Trophoblast cell (in vitro differentiated cells and primary cell): ENCODE measurements around the gene EXO1.

Source experiments
- DNase-seq, 2 donors: peaks; one replicate each; pipeline ENCODE4 v3.0.0-alpha.2; 2016
- H2AFZ ChIP-seq: 2 replicates; pipeline ENCODE4 v1.6.1; 2013; ENCODE audit warnings: low read length, moderate library complexity, mild to moderate bottlenecking; ENCODE audit not compliant: insufficient read depth, poor library complexity
- H2AK5ac ChIP-seq: 2 replicates; pipeline ENCODE4 v1.6.1; 2013; ENCODE audit warnings: mild to moderate bottlenecking, low read length
- H2BK120ac ChIP-seq: 2 replicates; pipeline ENCODE4 v1.6.1; 2013; ENCODE audit warnings: low read length, mild to moderate bottlenecking, moderate library complexity; ENCODE audit not compliant: insufficient read depth, poor library complexity
- H2BK12ac ChIP-seq: 2 replicates; pipeline ENCODE4 v1.6.1; 2013; ENCODE audit warnings: mild to moderate bottlenecking, low read length, moderate library complexity
- H2BK5ac ChIP-seq: 2 replicates; pipeline ENCODE4 v1.6.1; 2013; ENCODE audit warnings: low read length, low read depth, moderate library complexity, mild to moderate bottlenecking; ENCODE audit not compliant: poor library complexity
- H3K14ac ChIP-seq: 2 replicates; pipeline ENCODE4 v1.6.1; 2013; ENCODE audit warnings: mild to moderate bottlenecking, low read length
- H3K18ac ChIP-seq: 2 replicates; pipeline ENCODE4 v1.6.1; 2013; ENCODE audit warnings: mild to moderate bottlenecking, low read length
- H3K23ac ChIP-seq: 2 replicates; pipeline ENCODE4 v1.6.1; 2013; ENCODE audit warnings: low read length
- H3K27ac ChIP-seq: 2 replicates; pipeline ENCODE4 v1.5.1; 2013; ENCODE audit warnings: low read depth, mild to moderate bottlenecking, inconsistent platforms, low read length, moderate library complexity
- H3K27me3 ChIP-seq: 2 replicates; pipeline ENCODE4 v1.6.1; 2013; ENCODE audit warnings: inconsistent platforms, mild to moderate bottlenecking, low read length, moderate library complexity; ENCODE audit not compliant: insufficient read depth
- H3K36me3 ChIP-seq, 2 experiments: 1 replicate in 1 of 2; 2 replicates in 1 of 2; pipeline ENCODE4 v1.6.1; 2013; ENCODE audit warnings: low read length in 2 of 2, mild to moderate bottlenecking in 2 of 2, moderate library complexity in 1 of 2; ENCODE audit not compliant: insufficient read depth in 2 of 2, control insufficient read depth in 1 of 2
- H3K4ac ChIP-seq: 2 replicates; pipeline ENCODE4 v1.6.1; 2013; ENCODE audit warnings: low read depth, mild to moderate bottlenecking, low read length, moderate library complexity
- H3K4me1 ChIP-seq, 2 experiments: 1 replicate in 1 of 2; 2 replicates in 1 of 2; pipeline ENCODE4 v1.6.1; 2013; ENCODE audit warnings: low read length in 2 of 2, mild to moderate bottlenecking in 2 of 2, moderate library complexity in 1 of 2; ENCODE audit not compliant: insufficient read depth in 2 of 2, control insufficient read depth in 1 of 2
- H3K4me2 ChIP-seq: 2 replicates; pipeline ENCODE4 v1.6.1; 2013; ENCODE audit warnings: inconsistent platforms, mild to moderate bottlenecking, low read length, moderate library complexity
- H3K4me3 ChIP-seq: 2 replicates; pipeline ENCODE4 v1.5.1; 2013; ENCODE audit warnings: mild to moderate bottlenecking, low read depth, low read length, inconsistent platforms
- H3K79me1 ChIP-seq: one replicate; pipeline ENCODE4 v1.6.1; 2013; ENCODE audit warnings: low read length
- H3K79me2 ChIP-seq: 2 replicates; pipeline ENCODE4 v1.6.1; 2013; ENCODE audit warnings: low read length, mild to moderate bottlenecking; ENCODE audit not compliant: control insufficient read depth, insufficient read depth, poor library complexity
- H3K9ac ChIP-seq: 2 replicates; pipeline ENCODE4 v1.6.1; 2013; ENCODE audit warnings: mild to moderate bottlenecking, low read length
- H3K9me3 ChIP-seq: 2 replicates; pipeline ENCODE4 v1.6.1; 2013; ENCODE audit warnings: low read depth, mild to moderate bottlenecking, control low read depth, inconsistent platforms, low read length; ENCODE audit not compliant: insufficient read depth
- H4K12ac ChIP-seq: 2 replicates; pipeline ENCODE4 v1.6.1; 2013; ENCODE audit warnings: low read depth, mild to moderate bottlenecking, low read length, moderate library complexity
- H4K8ac ChIP-seq: 2 replicates; pipeline ENCODE4 v1.6.1; 2013; ENCODE audit warnings: low read depth, mild to moderate bottlenecking, low read length, moderate library complexity
- H4K91ac ChIP-seq: one replicate; pipeline ENCODE4 v1.6.1; 2013; ENCODE audit warnings: low read depth, mild to moderate bottlenecking, low read length, moderate library complexity
- WGBS: extraction: QIAGEN DNeasy Blood & Tissue Kit; methylation state at CpG from one replicate; pipeline ENCODE4 v1.1.7; 2013; ENCODE audit warnings: missing lambda C conversion rate; ENCODE audit not compliant: insufficient read length, insufficient coverage; ENCODE audit errors: extremely low coverage; 5-methylcytosine and 5-hydroxymethylcytosine counted together

Gene EXO1

GRCh38 chr1:241924080-241924808 is 76.2 kb downstream of the EXO1 start:
- no peak overlapping the region for H4K91ac ChIP-seq
- no peak overlapping the region for H4K12ac ChIP-seq
- H3K27me3 ChIP-seq, result no peaks in the 10 kb centered on the region
- H3K27ac ChIP-seq, result no peak overlapping the region
- no peak overlapping the region for H3K4me3 ChIP-seq
- DNase-seq, result peak in 1 of 2 donors; percentile 16
- no peak overlapping the region for H2AK5ac ChIP-seq
- WGBS, result no CpG with 5 or more reads among the region's 10 CpGs
- no peak overlapping the region for H3K4me2 ChIP-seq
- H3K4me1 ChIP-seq, result no peaks in the 10 kb centered on the region
- H2AFZ ChIP-seq, result no peak overlapping the region
- no peak overlapping the region for H3K9ac ChIP-seq
- H3K9me3 ChIP-seq, result no peaks in the 10 kb centered on the region
- H2BK5ac ChIP-seq, result no peak overlapping the region
- no peak overlapping the region for H3K4ac ChIP-seq
- no peak overlapping the region for H3K18ac ChIP-seq
- H3K79me1 ChIP-seq, result no peaks in the 10 kb centered on the region
- no peak overlapping the region for H3K23ac ChIP-seq
- H3K14ac ChIP-seq, result no peak overlapping the region
- no peak overlapping the region for H2BK120ac ChIP-seq
- H3K36me3 ChIP-seq, result no peaks in the 10 kb centered on the region
- no peak overlapping the region for H4K8ac ChIP-seq
- no peak overlapping the region for H2BK12ac ChIP-seq
- no peaks in the 10 kb centered on the region for H3K79me2 ChIP-seq

GRCh38 chr1:241926141-241926540 is 78.1 kb downstream of the EXO1 start:
- Histone ChIP-seq H2BK120ac (no peak overlapping the region), H3K14ac (no peak overlapping the region), H4K91ac (no peak overlapping the region), H3K79me2 (no peaks in the 10 kb centered on the region), H3K27ac (no peak overlapping the region), H3K4ac (no peak overlapping the region), H3K4me2 (no peak overlapping the region), H2BK5ac (no peak overlapping the region), H3K9me3 (no peaks in the 10 kb centered on the region), H3K4me1 (no peaks in the 10 kb centered on the region), H3K79me1 (no peaks in the 10 kb centered on the region), H3K27me3 (no peaks in the 10 kb centered on the region), H2AFZ (no peak overlapping the region), H2BK12ac (no peak overlapping the region), H4K8ac (no peak overlapping the region), H3K9ac (no peak overlapping the region), H4K12ac (no peak overlapping the region), H3K4me3 (no peak overlapping the region), H3K36me3 (no peaks in the 10 kb centered on the region), H3K23ac (no peak overlapping the region), H2AK5ac (no peak overlapping the region), H3K18ac (no peak overlapping the region)
- no CpG with 5 or more reads among the region's 5 CpGs for WGBS
- no peak for DNase-seq

- H3K4ac ChIP-seq, result no peak overlapping the region
- no peak overlapping the region for H4K91ac ChIP-seq
- H3K23ac ChIP-seq, result no peak overlapping the region
- H2AK5ac ChIP-seq, result no peak overlapping the region
- no peak overlapping the region for H2BK12ac ChIP-seq
- no peak overlapping the region for H2AFZ ChIP-seq
- no peaks in the 10 kb centered on the region for H3K4me1 ChIP-seq
- no peak overlapping the region for H3K4me3 ChIP-seq
- no peak for DNase-seq
- no peak overlapping the region for H3K14ac ChIP-seq
- no peaks in the 10 kb centered on the region for H3K79me2 ChIP-seq
- H3K9me3 ChIP-seq, result no peaks in the 10 kb centered on the region
- no peak overlapping the region for H3K9ac ChIP-seq
- H3K36me3 ChIP-seq, result no peaks in the 10 kb centered on the region
- H4K8ac ChIP-seq, result no peak overlapping the region
- H3K4me2 ChIP-seq, result no peak overlapping the region
- no peaks in the 10 kb centered on the region for H3K79me1 ChIP-seq
- H2BK5ac ChIP-seq, result no peak overlapping the region
- H3K27me3 ChIP-seq, result no peaks in the 10 kb centered on the region
- WGBS, result no CpG with 5 or more reads among the region's 4 CpGs
- H4K12ac ChIP-seq, result no peak overlapping the region
- no peak overlapping the region for H3K18ac ChIP-seq
- no peak overlapping the region for H2BK120ac ChIP-seq
- no peak overlapping the region for H3K27ac ChIP-seq
These were observed 79.3 kb downstream of the EXO1 start for GRCh38 chr1:241927321-241927720.

- Histone ChIP-seq H3K36me3 (no peaks in the 10 kb centered on the region), H2BK5ac (no peak overlapping the region), H4K12ac (no peak overlapping the region), H3K4me2 (no peak overlapping the region), H3K79me1 (no peaks in the 10 kb centered on the region), H3K4me1 (peaks cover 3 to 5% of the 10 kb centered on the region in 2 experiments), H3K4ac (no peak overlapping the region), H3K9ac (no peak overlapping the region), H2AFZ (no peak overlapping the region), H3K18ac (no peak overlapping the region), H3K23ac (no peak overlapping the region), H3K27ac (no peak overlapping the region), H3K9me3 (no peaks in the 10 kb centered on the region), H2AK5ac (no peak overlapping the region), H4K8ac (no peak overlapping the region), H3K79me2 (no peaks in the 10 kb centered on the region), H3K14ac (no peak overlapping the region), H2BK12ac (no peak overlapping the region), H4K91ac (no peak overlapping the region), H3K4me3 (no peak overlapping the region), H2BK120ac (no peak overlapping the region), H3K27me3 (no peaks in the 10 kb centered on the region)
- no CpG with 5 or more reads among the region's 6 CpGs for WGBS
- DNase-seq, result no peak
These were observed 84.8 kb downstream of the EXO1 start for GRCh38 chr1:241932845-241933244.
